Ishikawa (cell line): ENCODE results near the gene ANO7.

Experiments
- CEBPB ChIP-seq: IDR thresholded peaks from 2 replicates; pipeline ENCODE4 v1.6.1; 2012
- CREB1 ChIP-seq: IDR thresholded peaks from 2 replicates; pipeline ENCODE4 v1.6.1; 2012; ENCODE audit warnings: low read depth
- EGR1 ChIP-seq: IDR thresholded peaks from 2 replicates; pipeline ENCODE4 v1.6.1; 2012
- EP300 ChIP-seq: IDR thresholded peaks from 2 replicates; pipeline ENCODE4 v1.6.1; 2012; ENCODE audit warnings: borderline replicate concordance
- FOXM1 ChIP-seq: IDR thresholded peaks from 2 replicates; pipeline ENCODE4 v1.6.1; 2012; ENCODE audit warnings: low read depth, borderline replicate concordance
- MAX ChIP-seq: IDR thresholded peaks from 2 replicates; pipeline ENCODE4 v1.6.1; 2012
- NFIC ChIP-seq: IDR thresholded peaks from 2 replicates; pipeline ENCODE4 v1.6.1; 2012
- RAD21 ChIP-seq: IDR thresholded peaks from 2 replicates; pipeline ENCODE4 v1.6.1; 2012; ENCODE audit warnings: low read depth
- REST ChIP-seq: IDR thresholded peaks from 2 replicates; pipeline ENCODE4 v1.6.1; 2012; ENCODE audit warnings: low read depth, mild to moderate bottlenecking
- TAF1 ChIP-seq: IDR thresholded peaks from 2 replicates; pipeline ENCODE4 v1.6.1; 2012; ENCODE audit warnings: low read depth, mild to moderate bottlenecking
- TCF12 ChIP-seq: IDR thresholded peaks from 2 replicates; pipeline ENCODE4 v1.6.1; 2012; ENCODE audit warnings: low read depth
- TEAD4 ChIP-seq: IDR thresholded peaks from 2 replicates; pipeline ENCODE4 v1.6.1; 2012
- USF1 ChIP-seq: IDR thresholded peaks from 2 replicates; pipeline ENCODE4 v1.6.1; 2012
- YY1 ChIP-seq: IDR thresholded peaks from 2 replicates; pipeline ENCODE4 v1.6.1; 2012; ENCODE audit warnings: low read depth
- ZBTB7A ChIP-seq: IDR thresholded peaks from 2 replicates; pipeline ENCODE4 v1.6.1; 2012; ENCODE audit warnings: low read depth

The ANO7 gene

DNA sequence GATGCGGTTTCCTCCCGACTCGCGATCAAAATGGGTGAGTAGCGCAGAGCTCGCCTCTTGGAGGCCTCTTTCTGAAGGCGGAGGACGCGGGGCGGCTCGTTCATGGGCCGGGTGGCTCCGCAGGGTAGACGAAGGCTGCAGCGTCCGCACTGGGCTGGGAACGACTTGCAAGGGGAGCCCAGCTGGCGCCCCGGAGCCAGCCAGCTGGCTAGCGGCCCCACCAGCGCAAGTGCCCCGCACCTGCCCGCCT, 38.9 kb upstream of the ANO7 start:
- no peak for TF ChIP-seq ZBTB7A
- no peak for TF ChIP-seq EP300
- no peak for TF ChIP-seq REST
- TF ChIP-seq EGR1: no peak
- TF ChIP-seq TAF1: no peak
- TF ChIP-seq TCF12: no peak
- no peak for TF ChIP-seq TEAD4
- TF ChIP-seq MAX: no peak
- no peak for TF ChIP-seq RAD21
- no peak for TF ChIP-seq CREB1
- no peak for TF ChIP-seq USF1
- no peak for TF ChIP-seq NFIC
- no peak for TF ChIP-seq CEBPB
- no peak for TF ChIP-seq FOXM1

DNA sequence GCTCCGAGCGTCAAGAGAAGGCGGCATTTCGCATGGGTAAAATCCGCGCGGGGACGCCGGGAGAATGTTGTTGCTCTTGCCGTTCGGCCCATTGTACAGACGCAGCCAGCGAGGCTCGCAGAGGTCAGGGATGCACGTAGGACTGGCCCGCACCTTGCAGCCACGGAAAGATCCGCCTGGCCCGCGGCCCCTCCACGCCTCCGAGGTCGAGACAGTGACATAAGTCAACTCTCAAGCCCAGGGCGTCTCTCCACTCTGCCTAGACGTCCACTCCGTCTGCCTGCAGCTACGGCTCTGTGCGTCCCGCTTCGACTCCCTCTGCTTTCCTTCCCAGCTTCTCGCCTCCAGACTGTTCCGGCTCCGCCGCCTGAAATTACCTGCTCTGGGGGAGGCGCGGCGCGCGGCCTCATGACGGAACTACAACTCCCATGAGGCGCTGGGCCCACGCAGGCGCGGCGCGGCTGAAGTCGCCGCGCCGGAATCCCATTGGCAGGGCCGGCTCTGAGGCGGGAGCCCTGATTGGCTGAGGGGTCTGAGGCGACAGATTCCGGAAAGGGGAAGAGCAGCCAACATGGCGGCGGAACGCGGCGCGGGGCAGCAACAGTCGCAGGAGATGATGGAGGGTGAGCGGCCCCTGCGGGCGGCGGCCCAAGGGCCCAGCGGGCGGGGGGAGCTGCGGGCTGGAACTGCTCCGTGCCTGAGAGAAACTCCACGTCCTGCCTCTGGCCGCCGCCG, 38.4 kb upstream of the ANO7 start, which contains the start of gene PPP1R7:
PPP1R7 (plus strand) TSS at position 543 of the 735 bp plus-strand sequence; CDS start at position 572, 29 bp downstream.
- no peak for TF ChIP-seq REST
- peak; percentile 65 for TF ChIP-seq MAX
- TF ChIP-seq USF1: no peak; the same call in 1 of the 2 replicates
- no peak for TF ChIP-seq FOXM1
- TF ChIP-seq EP300: no peak
- TF ChIP-seq CREB1: 0 out of 2 replicates have a peak, but pooled peaks have one; percentile 30
- TF ChIP-seq NFIC: no peak
- TF ChIP-seq TAF1: peak; percentile 93
- TF ChIP-seq EGR1: peak; percentile 31; the same call in 1 of the 2 replicates
- TF ChIP-seq ZBTB7A: no peak
- no peak; the same call in 1 of the 2 replicates for TF ChIP-seq RAD21
- peak; percentile 96 for TF ChIP-seq YY1
- TF ChIP-seq CEBPB: no peak
- 0 out of 2 replicates have a peak, but pooled peaks have one; percentile 12 for TF ChIP-seq TCF12
- TF ChIP-seq TEAD4: no peak; the same call in 1 of the 2 replicates

GRCh38 chr2:241150660-241151530, 37.6 kb upstream of the ANO7 start:
- TF ChIP-seq EP300 (no peak), TEAD4 (no peak), NFIC (no peak), TCF12 (no peak), RAD21 (no peak), EGR1 (0 out of 2 replicates have a peak, but pooled peaks have one; percentile 24), MAX (no peak; the same call in 1 of the 2 replicates), REST (no peak), CEBPB (no peak), ZBTB7A (no peak), CREB1 (no peak), USF1 (peak; percentile 54; the same call in 1 of the 2 replicates), TAF1 (no peak), YY1 (no peak), FOXM1 (no peak)
